ENCODE results near the gene FRMD4A.
A peak's percentile ranks its signal among the peaks of the same experiment; 100 is the strongest.

The FRMD4A gene

GRCh38 chr10:13765641-13766341 is 564.9 kb downstream of the FRMD4A start:
- H3K27me3 ChIP-seq (ENCODE audit: control insufficient read depth, insufficient read depth, low read length, poor library complexity, severe bottlenecking), result no peaks in the 10 kb centered on the region
- 91 to 95% methylated on average over 19 of the region's 19 CpGs for WGBS, 2 experiments
- no peaks in the 10 kb centered on the region for H3K36me3 ChIP-seq (ENCODE audit: control insufficient read depth, insufficient read depth, low read length)
- H3K4me3 ChIP-seq (ENCODE audit: insufficient read depth, low read depth, low read length), result no peak overlapping the region
- no peaks in the 10 kb centered on the region for H3K4me1 ChIP-seq (ENCODE audit: control insufficient read depth, insufficient read depth, low read length)
- H3K9me3 ChIP-seq (ENCODE audit: control insufficient read depth, low read length), result no peaks in the 10 kb centered on the region
- H3K27ac ChIP-seq (ENCODE audit: insufficient read depth, low read depth, low read length, poor library complexity, severe bottlenecking), result no peak overlapping the region

GRCh38 chr10:13761490-13762091 is 569.1 kb downstream of the FRMD4A start:
- H3K27me3 ChIP-seq (ENCODE audit: control insufficient read depth, insufficient read depth, low read length, poor library complexity, severe bottlenecking), result no peaks in the 10 kb centered on the region
- no peak overlapping the region for H3K4me3 ChIP-seq (ENCODE audit: insufficient read depth, low read depth, low read length)
- no peak overlapping the region for H3K27ac ChIP-seq (ENCODE audit: insufficient read depth, low read depth, low read length, poor library complexity, severe bottlenecking)
- WGBS, 2 experiments, result 88 to 98% methylated on average over 2 of the region's 2 CpGs
- peaks cover 24% of the 10 kb centered on the region for H3K4me1 ChIP-seq (ENCODE audit: control insufficient read depth, insufficient read depth, low read length)
- no peaks in the 10 kb centered on the region for H3K36me3 ChIP-seq (ENCODE audit: control insufficient read depth, insufficient read depth, low read length)
- H3K9me3 ChIP-seq (ENCODE audit: control insufficient read depth, low read length), result no peaks in the 10 kb centered on the region

- peaks cover 24% of the 10 kb centered on the region for H3K4me1 ChIP-seq (ENCODE audit: control insufficient read depth, insufficient read depth, low read length)
- no peaks in the 10 kb centered on the region for H3K9me3 ChIP-seq (ENCODE audit: control insufficient read depth, low read length)
- no peaks in the 10 kb centered on the region for H3K27me3 ChIP-seq (ENCODE audit: control insufficient read depth, insufficient read depth, low read length, poor library complexity, severe bottlenecking)
- 24 to 30% methylated on average over 6 of the region's 6 CpGs for WGBS, 2 experiments
- H3K27ac ChIP-seq (ENCODE audit: insufficient read depth, low read depth, low read length, poor library complexity, severe bottlenecking), result peak overlapping the region; percentile 84
- H3K36me3 ChIP-seq (ENCODE audit: control insufficient read depth, insufficient read depth, low read length), result no peaks in the 10 kb centered on the region
- H3K4me3 ChIP-seq (ENCODE audit: insufficient read depth, low read depth, low read length), result no peak overlapping the region
Observed at GRCh38 chr10:13759168-13759567, 571.6 kb downstream of the FRMD4A start.

GRCh38 chr10:13758756-13759155 is 572.0 kb downstream of the FRMD4A start:
- 53 to 70% methylated on average over 3 to 5 of the region's 5 CpGs for WGBS, 2 experiments
- peak overlapping the region; percentile 84 for H3K27ac ChIP-seq (ENCODE audit: insufficient read depth, low read depth, low read length, poor library complexity, severe bottlenecking)

GRCh38 chr10:13758312-13758711 is 572.4 kb downstream of the FRMD4A start:
- H3K4me1 ChIP-seq (ENCODE audit: control insufficient read depth, insufficient read depth, low read length), result peaks cover 24% of the 10 kb centered on the region

More at GRCh38 chr10:13758756-13759155, 572.0 kb downstream of the FRMD4A start:
- H3K9me3 ChIP-seq (ENCODE audit: control insufficient read depth, low read length), result no peaks in the 10 kb centered on the region
- H3K27me3 ChIP-seq (ENCODE audit: control insufficient read depth, insufficient read depth, low read length, poor library complexity, severe bottlenecking), result no peaks in the 10 kb centered on the region
- H3K4me3 ChIP-seq (ENCODE audit: insufficient read depth, low read depth, low read length), result no peak overlapping the region
- H3K36me3 ChIP-seq (ENCODE audit: control insufficient read depth, insufficient read depth, low read length), result no peaks in the 10 kb centered on the region
- H3K4me1 ChIP-seq (ENCODE audit: control insufficient read depth, insufficient read depth, low read length), result peaks cover 24% of the 10 kb centered on the region

GRCh38 chr10:13754277-13754676 is 576.4 kb downstream of the FRMD4A start:
- Histone ChIP-seq H3K4me1 (ENCODE audit: control insufficient read depth, insufficient read depth, low read length) (peaks cover 18% of the 10 kb centered on the region), H3K9me3 (ENCODE audit: control insufficient read depth, low read length) (no peaks in the 10 kb centered on the region), H3K27ac (ENCODE audit: insufficient read depth, low read depth, low read length, poor library complexity, severe bottlenecking) (no peak overlapping the region), H3K4me3 (ENCODE audit: insufficient read depth, low read depth, low read length) (no peak overlapping the region), H3K27me3 (ENCODE audit: control insufficient read depth, insufficient read depth, low read length, poor library complexity, severe bottlenecking) (no peaks in the 10 kb centered on the region), H3K36me3 (ENCODE audit: control insufficient read depth, insufficient read depth, low read length) (no peaks in the 10 kb centered on the region)
- no CpG with 5 or more reads among the region's 2 CpGs for WGBS, 2 experiments

More at GRCh38 chr10:13758312-13758711, 572.4 kb downstream of the FRMD4A start:
- 58 to 68% methylated on average over 2 to 3 of the region's 3 CpGs for WGBS, 2 experiments
- H3K27ac ChIP-seq (ENCODE audit: insufficient read depth, low read depth, low read length, poor library complexity, severe bottlenecking), result peak overlapping the region; percentile 38
- H3K4me3 ChIP-seq (ENCODE audit: insufficient read depth, low read depth, low read length), result no peak overlapping the region
- H3K9me3 ChIP-seq (ENCODE audit: control insufficient read depth, low read length), result no peaks in the 10 kb centered on the region
- no peaks in the 10 kb centered on the region for H3K36me3 ChIP-seq (ENCODE audit: control insufficient read depth, insufficient read depth, low read length)
- H3K27me3 ChIP-seq (ENCODE audit: control insufficient read depth, insufficient read depth, low read length, poor library complexity, severe bottlenecking), result no peaks in the 10 kb centered on the region

- 92 to 96% methylated on average over 4 of the region's 4 CpGs for WGBS, 2 experiments
- H3K27ac ChIP-seq (ENCODE audit: insufficient read depth, low read depth, low read length, poor library complexity, severe bottlenecking), result no peak overlapping the region
Observed at GRCh38 chr10:13751191-13751764, 579.4 kb downstream of the FRMD4A start.

GRCh38 chr10:13750299-13751190 is 580.2 kb downstream of the FRMD4A start:
- 90 to 96% methylated on average over 11 of the region's 11 CpGs for WGBS, 2 experiments
- Histone ChIP-seq H3K27ac (ENCODE audit: insufficient read depth, low read depth, low read length, poor library complexity, severe bottlenecking) (no peak overlapping the region), H3K4me1 (ENCODE audit: control insufficient read depth, insufficient read depth, low read length) (no peaks in the 10 kb centered on the region), H3K36me3 (ENCODE audit: control insufficient read depth, insufficient read depth, low read length) (no peaks in the 10 kb centered on the region), H3K27me3 (ENCODE audit: control insufficient read depth, insufficient read depth, low read length, poor library complexity, severe bottlenecking) (no peaks in the 10 kb centered on the region), H3K9me3 (ENCODE audit: control insufficient read depth, low read length) (no peaks in the 10 kb centered on the region), H3K4me3 (ENCODE audit: insufficient read depth, low read depth, low read length) (no peak overlapping the region)

More at GRCh38 chr10:13751191-13751764, 579.4 kb downstream of the FRMD4A start:
- no peaks in the 10 kb centered on the region for H3K27me3 ChIP-seq (ENCODE audit: control insufficient read depth, insufficient read depth, low read length, poor library complexity, severe bottlenecking)
- no peaks in the 10 kb centered on the region for H3K4me1 ChIP-seq (ENCODE audit: control insufficient read depth, insufficient read depth, low read length)
- no peaks in the 10 kb centered on the region for H3K36me3 ChIP-seq (ENCODE audit: control insufficient read depth, insufficient read depth, low read length)
- H3K4me3 ChIP-seq (ENCODE audit: insufficient read depth, low read depth, low read length), result no peak overlapping the region
- no peaks in the 10 kb centered on the region for H3K9me3 ChIP-seq (ENCODE audit: control insufficient read depth, low read length)

GRCh38 chr10:13745271-13745670 is 585.5 kb downstream of the FRMD4A start:
- no peaks in the 10 kb centered on the region for H3K9me3 ChIP-seq (ENCODE audit: control insufficient read depth, low read length)
- no peaks in the 10 kb centered on the region for H3K36me3 ChIP-seq (ENCODE audit: control insufficient read depth, insufficient read depth, low read length)
- H3K4me1 ChIP-seq (ENCODE audit: control insufficient read depth, insufficient read depth, low read length), result no peaks in the 10 kb centered on the region
- H3K27ac ChIP-seq (ENCODE audit: insufficient read depth, low read depth, low read length, poor library complexity, severe bottlenecking), result no peak overlapping the region
- H3K4me3 ChIP-seq (ENCODE audit: insufficient read depth, low read depth, low read length), result no peak overlapping the region
- WGBS, 2 experiments, result 90 to 95% methylated on average over 7 of the region's 7 CpGs
- no peaks in the 10 kb centered on the region for H3K27me3 ChIP-seq (ENCODE audit: control insufficient read depth, insufficient read depth, low read length, poor library complexity, severe bottlenecking)
